ENCODE results near the gene FLRT2. TPM values are rescaled to one million over a fixed set of nuclear protein-coding genes. Genes with fewer than 3 reads are reported as not detected.

FLRT2 gene
- total RNA-seq, 1 experiment from 2014 or later = not detected

DNA sequence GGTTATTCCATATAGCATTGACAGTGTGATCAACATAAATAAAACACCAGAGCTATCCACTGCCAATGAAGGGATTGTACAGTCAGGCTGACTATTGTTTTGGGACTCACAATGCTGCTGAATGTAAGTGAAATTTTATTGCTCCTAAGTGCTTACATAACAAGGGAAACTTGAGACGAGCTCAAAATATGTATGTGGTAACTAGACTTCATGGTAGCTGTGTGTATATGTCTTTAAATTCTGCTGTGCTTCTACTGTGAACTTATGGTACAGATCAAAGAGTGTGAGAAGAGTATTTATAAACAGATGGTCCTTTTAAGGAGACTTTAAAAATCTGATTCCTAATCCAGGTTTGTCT lies 6.9 kb downstream of the FLRT2 start:
- H3K4me1 Mint-ChIP-seq (ENCODE audit: low read depth, unreplicated experiment) = no peaks in the 10 kb centered on the region
- intact Hi-C loops (cut with micrococcal nuclease; ENCODE audit: unreplicated experiment) = no loop called here
- no peaks in the 10 kb centered on the region for H3K27me3 Mint-ChIP-seq (ENCODE audit: unreplicated experiment)
- no peaks in the 10 kb centered on the region for H3K36me3 Mint-ChIP-seq (ENCODE audit: insufficient read depth, unreplicated experiment)
- peaks cover 4% of the 10 kb centered on the region for H3K9me3 Mint-ChIP-seq (ENCODE audit: low read depth, unreplicated experiment)
- no peak overlapping the region for H3K4me3 Mint-ChIP-seq (ENCODE audit: low read depth, unreplicated experiment)
- CTCF ChIA-PET = interaction anchor here (0.7 kb wide), 1 partner anchor 1139 kb away, joined by 3 read pairs; no protein-coding TSS in a partner anchor
- TF ChIP-seq, protein P1, sequence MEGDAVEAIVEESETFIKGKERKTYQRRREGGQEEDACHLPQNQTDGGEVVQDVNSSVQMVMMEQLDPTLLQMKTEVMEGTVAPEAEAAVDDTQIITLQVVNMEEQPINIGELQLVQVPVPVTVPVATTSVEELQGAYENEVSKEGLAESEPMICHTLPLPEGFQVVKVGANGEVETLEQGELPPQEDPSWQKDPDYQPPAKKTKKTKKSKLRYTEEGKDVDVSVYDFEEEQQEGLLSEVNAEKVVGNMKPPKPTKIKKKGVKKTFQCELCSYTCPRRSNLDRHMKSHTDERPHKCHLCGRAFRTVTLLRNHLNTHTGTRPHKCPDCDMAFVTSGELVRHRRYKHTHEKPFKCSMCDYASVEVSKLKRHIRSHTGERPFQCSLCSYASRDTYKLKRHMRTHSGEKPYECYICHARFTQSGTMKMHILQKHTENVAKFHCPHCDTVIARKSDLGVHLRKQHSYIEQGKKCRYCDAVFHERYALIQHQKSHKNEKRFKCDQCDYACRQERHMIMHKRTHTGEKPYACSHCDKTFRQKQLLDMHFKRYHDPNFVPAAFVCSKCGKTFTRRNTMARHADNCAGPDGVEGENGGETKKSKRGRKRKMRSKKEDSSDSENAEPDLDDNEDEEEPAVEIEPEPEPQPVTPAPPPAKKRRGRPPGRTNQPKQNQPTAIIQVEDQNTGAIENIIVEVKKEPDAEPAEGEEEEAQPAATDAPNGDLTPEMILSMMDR (IDR thresholded peaks at IDR 0.05; ENCODE audit: unreplicated experiment) = no peak
- no peak for DNase-seq
- no TSS peak for BruUV-seq (replicated peaks)
- no peak overlapping the region for H3K27ac Mint-ChIP-seq (ENCODE audit: unreplicated experiment)

DNA sequence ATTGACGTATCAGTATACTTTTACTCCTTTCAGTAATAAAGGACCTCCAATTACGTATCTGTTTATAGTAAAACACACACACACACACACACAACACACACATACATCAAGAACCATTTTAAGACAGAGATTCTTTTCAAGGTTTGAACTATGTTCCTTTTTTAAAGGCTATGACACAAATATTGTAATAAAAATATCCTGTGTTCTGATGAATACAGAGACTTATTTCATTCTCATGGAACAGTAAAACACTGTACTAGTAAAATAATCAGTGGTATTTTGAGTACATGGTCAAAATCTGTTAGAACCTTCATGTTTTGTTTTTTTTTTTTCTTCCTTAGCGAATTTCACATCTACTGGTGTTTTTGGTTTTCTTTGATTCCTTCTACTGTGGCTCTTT lies 7.6 kb downstream of the FLRT2 start:
- Mint-ChIP-seq H3K27ac (ENCODE audit: unreplicated experiment) (no peak overlapping the region), H3K9me3 (ENCODE audit: low read depth, unreplicated experiment) (peaks cover 3% of the 10 kb centered on the region), H3K4me3 (ENCODE audit: low read depth, unreplicated experiment) (no peak overlapping the region)

GRCh38 chr14:85538636-85539035 lies 8.7 kb downstream of the FLRT2 start:
- TF ChIP-seq, protein P1 (IDR thresholded peaks at IDR 0.05; ENCODE audit: unreplicated experiment) = no peak
- no peak for DNase-seq
- Mint-ChIP-seq H3K36me3 (ENCODE audit: insufficient read depth, unreplicated experiment) (no peaks in the 10 kb centered on the region), H3K9me3 (ENCODE audit: low read depth, unreplicated experiment) (no peaks in the 10 kb centered on the region), H3K27me3 (ENCODE audit: unreplicated experiment) (no peaks in the 10 kb centered on the region), H3K4me3 (ENCODE audit: low read depth, unreplicated experiment) (no peak overlapping the region), H3K4me1 (ENCODE audit: low read depth, unreplicated experiment) (no peaks in the 10 kb centered on the region), H3K27ac (ENCODE audit: unreplicated experiment) (no peak overlapping the region)
- CTCF ChIA-PET = no interaction called here
- intact Hi-C loops (cut with micrococcal nuclease; ENCODE audit: unreplicated experiment) = no loop called here
- no TSS peak for BruUV-seq (replicated peaks)

More for the DNA sequence above, 7.6 kb downstream of the FLRT2 start:
- TF ChIP-seq, protein P1 (IDR thresholded peaks at IDR 0.05; ENCODE audit: unreplicated experiment) = no peak
- intact Hi-C loops (cut with micrococcal nuclease; ENCODE audit: unreplicated experiment) = no loop called here
- no peaks in the 10 kb centered on the region for H3K4me1 Mint-ChIP-seq (ENCODE audit: low read depth, unreplicated experiment)
- H3K36me3 Mint-ChIP-seq (ENCODE audit: insufficient read depth, unreplicated experiment) = no peaks in the 10 kb centered on the region
- no peak for DNase-seq
- H3K27me3 Mint-ChIP-seq (ENCODE audit: unreplicated experiment) = no peaks in the 10 kb centered on the region
- CTCF ChIA-PET = no interaction called here
- no TSS peak for BruUV-seq (replicated peaks)

DNA sequence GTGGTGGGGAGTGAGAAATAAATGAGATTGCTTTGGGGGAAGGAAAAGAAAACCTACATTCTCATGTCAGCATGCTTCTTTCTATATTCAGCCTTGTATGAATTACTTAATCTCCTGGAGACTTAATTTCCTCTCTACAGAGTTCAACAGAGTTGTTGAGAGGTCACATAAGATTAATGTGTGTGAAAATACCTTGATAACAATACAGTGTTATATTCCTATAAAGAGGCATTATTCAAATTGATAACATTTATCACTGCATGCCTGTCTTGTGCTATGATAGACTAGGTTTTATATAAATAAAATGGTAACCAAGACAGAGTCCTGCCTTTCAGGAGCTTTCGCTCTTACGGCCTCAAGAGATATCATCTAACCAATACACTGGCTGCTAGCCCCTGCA lies 9.6 kb downstream of the FLRT2 start:
- H3K36me3 Mint-ChIP-seq (ENCODE audit: insufficient read depth, unreplicated experiment) = no peaks in the 10 kb centered on the region
- H3K27ac Mint-ChIP-seq (ENCODE audit: unreplicated experiment) = no peak overlapping the region
- CTCF ChIA-PET = no interaction called here
- no peaks in the 10 kb centered on the region for H3K9me3 Mint-ChIP-seq (ENCODE audit: low read depth, unreplicated experiment)
- no peak for DNase-seq
- no peaks in the 10 kb centered on the region for H3K27me3 Mint-ChIP-seq (ENCODE audit: unreplicated experiment)
- TF ChIP-seq, protein P1 (IDR thresholded peaks at IDR 0.05; ENCODE audit: unreplicated experiment) = no peak
- no peak overlapping the region for H3K4me3 Mint-ChIP-seq (ENCODE audit: low read depth, unreplicated experiment)
- H3K4me1 Mint-ChIP-seq (ENCODE audit: low read depth, unreplicated experiment) = no peaks in the 10 kb centered on the region
- intact Hi-C loops (cut with micrococcal nuclease; ENCODE audit: unreplicated experiment) = no loop called here
- BruUV-seq (replicated peaks) = no TSS peak
